HK-2 (cell line): ENCODE data around the gene ZNF324.
"Not testable (repeated sequence)": the region's sequence is repeated elsewhere in the genome, so short reads cannot be mapped to it uniquely, and the experiment has no call there.

ENCODE experiments used
- DNase-seq: peaks from one replicate; pipeline ENCODE4 v3.0.0-alpha.2; 2018; ENCODE audit not compliant: unreplicated experiment

The ZNF324 gene

GRCh38 chr19:58471736-58472135 is 4.9 kb downstream of the ZNF324 start:
- no peak for DNase-seq

GRCh38 chr19:58473775-58474174 is 6.9 kb downstream of the ZNF324 start:
- DNase-seq: no peak

GRCh38 chr19:58474291-58474996 is 7.6 kb downstream of the ZNF324 start:
- peak; percentile 48 for DNase-seq

DNA sequence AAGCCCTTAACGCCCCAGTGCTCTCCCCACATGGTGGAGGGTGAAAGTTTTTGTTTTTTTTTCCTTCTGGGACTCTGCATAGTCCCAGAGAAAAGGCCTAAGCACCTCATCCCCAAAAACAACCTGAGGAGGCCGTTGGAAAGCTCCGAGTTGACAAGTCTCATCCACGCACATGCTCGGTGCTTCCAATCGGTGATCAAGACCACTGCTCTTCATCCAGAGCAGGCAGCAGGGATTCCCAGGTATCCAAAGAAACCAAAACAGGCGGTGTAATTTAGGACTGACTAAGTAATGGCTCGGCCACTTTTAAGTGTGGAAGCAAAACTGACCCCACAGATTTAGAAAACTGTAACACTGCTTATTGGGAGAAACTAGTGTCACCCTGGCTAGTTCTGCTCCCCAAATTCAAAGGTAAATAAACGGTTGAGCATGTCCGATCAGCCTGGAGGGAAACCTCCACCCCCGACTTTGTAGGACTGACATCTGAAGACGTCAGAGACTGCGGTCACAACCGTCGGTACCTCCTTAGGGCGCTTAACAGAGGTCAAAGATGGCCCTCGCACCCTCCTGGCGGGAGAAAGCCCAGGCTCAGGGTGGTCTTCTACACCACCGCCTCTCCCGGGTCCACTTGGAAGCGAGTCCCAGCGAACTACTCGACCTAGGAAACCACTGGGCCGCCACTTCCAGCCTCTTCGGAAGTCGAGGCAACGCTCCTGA is 8.3 kb downstream of the ZNF324 start:
- no peak for DNase-seq

DNA sequence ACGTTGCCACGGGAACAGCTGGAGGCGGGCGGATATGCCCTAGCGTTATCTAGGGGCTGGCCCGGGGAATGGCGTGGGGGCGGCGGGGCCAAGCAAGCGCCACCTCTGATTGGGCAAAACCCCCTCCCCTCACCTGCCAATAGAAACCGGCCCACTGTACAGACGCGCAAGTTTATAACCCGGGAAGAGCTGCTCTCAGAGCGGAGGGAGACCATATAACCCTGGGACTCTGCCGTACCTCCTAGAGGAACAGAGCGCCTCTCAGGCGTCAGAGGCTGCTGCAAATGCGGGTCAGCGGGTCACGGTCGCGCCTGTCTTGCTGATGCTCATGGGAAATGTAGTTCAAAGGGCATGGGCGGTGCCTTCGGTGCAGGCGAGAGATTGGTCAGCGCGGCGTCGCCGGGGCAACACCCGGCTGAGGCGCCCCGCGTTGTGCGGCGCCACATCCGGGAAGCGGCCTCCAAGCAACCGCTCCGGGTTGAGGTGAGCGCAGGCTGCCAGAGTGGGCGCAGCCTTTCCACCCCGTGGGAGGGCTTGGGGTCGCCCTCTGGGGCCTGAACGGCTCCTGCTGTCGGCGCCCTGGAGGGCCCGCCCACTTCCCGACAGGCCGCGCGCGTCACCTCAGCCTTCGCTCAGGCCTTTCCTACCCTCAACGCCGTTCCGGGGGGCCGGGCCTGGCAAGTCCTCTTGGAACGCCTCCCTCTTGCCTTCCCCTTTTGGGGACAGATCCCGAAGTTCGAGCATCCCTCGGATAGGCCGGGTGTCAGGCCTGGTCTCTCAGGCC is 9.0 kb downstream of the ZNF324 start, which contains the start of gene ZNF446:
Gene ZNF446 (plus strand): TSS at position 639 of the 784 bp plus-strand sequence. CDS start 867 bp downstream, outside the sequence.
- DNase-seq: peak; percentile 99

DNA sequence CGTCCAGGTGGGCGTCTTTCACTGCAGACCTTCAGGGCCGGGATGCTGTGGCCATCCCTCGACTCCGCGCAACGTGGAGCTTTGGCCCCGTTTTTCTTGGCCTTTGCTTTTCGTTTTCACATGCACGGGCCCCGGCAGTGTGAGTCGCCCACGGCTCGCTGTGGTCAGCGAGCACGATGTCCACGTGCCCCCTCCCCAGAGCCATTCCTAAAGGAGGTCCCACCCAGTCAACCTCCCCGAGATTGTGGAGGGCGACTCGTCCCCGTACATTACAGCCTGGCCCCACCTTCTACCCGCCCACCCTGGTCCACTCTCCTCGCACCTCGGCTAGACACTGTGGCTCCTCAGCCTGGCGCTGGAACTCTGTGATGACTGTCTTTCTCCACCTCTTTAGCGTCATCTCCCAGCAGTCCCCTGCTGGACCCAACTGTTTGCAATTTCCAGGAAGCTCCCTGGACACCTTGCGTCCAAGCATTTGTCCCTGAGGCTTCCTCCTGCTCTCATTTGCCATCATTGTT is 9.7 kb downstream of the ZNF324 start:
- peak; percentile 64 for DNase-seq

DNA sequence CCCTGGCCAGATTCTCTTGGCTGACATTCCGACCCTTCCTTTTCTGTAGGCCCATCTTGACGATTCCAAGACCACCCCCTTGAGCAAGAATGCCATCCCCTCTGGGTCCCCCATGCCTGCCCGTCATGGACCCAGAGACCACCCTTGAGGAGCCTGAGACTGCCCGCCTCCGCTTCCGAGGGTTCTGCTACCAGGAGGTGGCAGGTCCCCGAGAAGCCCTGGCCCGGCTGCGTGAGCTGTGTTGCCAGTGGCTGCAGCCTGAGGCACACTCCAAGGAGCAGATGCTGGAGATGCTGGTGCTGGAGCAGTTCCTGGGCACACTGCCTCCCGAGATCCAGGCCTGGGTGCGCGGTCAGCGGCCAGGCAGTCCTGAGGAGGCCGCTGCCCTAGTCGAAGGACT is 10.2 kb downstream of the ZNF324 start:
- DNase-seq: no peak

- DNase-seq: no peak
These were observed 11.0 kb downstream of the ZNF324 start for GRCh38 chr19:58477871-58478270.

- DNase-seq: no peak
These were observed 12.4 kb downstream of the ZNF324 start for GRCh38 chr19:58479303-58479702.

- DNase-seq: no peak
These were observed 13.0 kb downstream of the ZNF324 start for GRCh38 chr19:58479736-58480480.

- DNase-seq: no peak
These were observed 13.6 kb downstream of the ZNF324 start for GRCh38 chr19:58480481-58480830.

GRCh38 chr19:58480831-58481230 is 14.0 kb downstream of the ZNF324 start:
- no peak for DNase-seq

- no peak for DNase-seq
These were observed 15.5 kb downstream of the ZNF324 start for GRCh38 chr19:58482372-58482771.

GRCh38 chr19:58483776-58484175 is 16.9 kb downstream of the ZNF324 start:
- no peak for DNase-seq

DNA sequence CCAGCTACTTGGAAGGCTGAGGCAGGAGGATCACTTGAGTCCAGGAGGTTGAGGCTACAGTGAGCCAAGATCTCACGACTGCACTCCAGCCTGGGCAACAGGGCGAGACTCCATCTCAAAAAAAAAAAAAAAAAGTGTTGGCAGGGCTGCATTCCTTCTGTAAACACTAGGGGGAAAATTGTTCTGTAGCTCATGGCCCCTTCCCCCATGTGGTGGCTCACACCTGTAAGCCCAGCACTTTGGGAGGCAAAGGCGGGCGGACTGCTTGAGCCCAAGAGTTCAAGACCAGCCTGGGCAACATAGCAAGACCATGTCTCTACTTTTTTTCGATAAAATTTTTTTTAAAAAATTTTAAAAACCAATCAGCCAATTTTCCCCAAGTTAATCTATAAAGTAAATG is 17.5 kb downstream of the ZNF324 start:
- not testable (repeated sequence) for DNase-seq

DNA sequence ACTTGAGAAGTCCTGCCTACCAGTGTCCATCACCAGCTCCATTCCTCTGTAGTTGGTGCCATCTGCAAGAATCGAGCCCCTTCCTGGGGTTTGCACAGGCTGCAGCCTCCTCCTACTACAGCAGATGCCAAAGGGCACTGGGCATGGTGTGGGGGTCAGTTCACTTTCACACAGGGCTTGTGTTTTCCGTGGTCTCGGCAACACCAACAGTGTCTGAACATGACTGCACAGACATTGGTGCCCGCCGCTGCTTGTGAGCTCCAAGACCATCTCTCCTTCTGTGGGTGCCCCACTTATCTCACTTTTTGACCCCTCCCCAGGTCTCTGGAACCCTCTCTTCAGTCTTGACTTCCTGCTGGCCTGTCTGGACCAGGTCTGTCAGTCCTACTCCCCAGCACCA is 24.5 kb downstream of the ZNF324 start:
- DNase-seq: no peak

DNA sequence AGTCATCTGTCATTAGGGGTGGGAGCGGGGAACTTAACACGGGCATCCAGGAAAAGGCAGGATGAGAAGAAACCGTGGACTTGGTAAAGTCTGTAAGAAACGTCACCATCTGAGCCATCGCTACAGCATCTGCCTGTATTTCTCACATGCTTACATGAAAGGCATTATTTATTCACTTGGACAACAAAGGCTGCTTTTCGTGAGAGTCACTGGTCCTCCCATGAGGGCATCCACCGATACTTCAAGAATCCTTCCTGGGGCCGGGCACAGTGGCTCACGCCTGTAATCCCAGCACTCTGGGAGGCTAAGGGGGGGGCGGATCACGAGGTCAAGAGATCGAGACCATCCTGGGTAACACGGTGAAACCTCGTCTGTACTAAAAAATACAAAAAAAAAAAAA is 25.4 kb downstream of the ZNF324 start:
- DNase-seq: no peak

DNA sequence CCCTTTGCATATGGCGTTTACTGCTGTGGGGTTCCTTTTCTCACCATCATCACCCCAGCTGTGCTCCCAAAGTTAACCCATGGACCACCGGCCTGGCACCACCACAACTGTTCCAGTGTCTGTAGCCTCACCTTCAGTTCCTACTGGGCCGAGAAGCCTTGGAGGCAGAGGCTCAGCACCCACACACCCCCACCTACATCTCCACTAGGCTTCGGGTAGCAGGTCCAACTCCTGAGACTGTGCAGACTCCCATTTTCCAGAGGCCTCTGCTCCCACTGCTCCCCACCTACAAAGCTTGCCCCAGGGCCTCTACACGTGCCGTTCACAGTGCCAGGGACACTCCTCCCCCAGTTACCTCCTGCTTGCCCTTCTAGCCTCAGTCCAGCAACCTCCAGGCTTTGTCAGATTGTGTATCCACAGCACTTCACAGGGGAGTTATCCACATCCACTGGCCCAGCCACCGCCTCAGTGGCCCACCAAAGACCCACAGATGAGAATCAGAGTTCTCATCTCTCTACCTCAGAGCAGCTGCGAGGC is 30.8 kb downstream of the ZNF324 start:
- no peak for DNase-seq

GRCh38 chr19:58498316-58499020 is 31.6 kb downstream of the ZNF324 start:
- no peak for DNase-seq

- peak; percentile 98 for DNase-seq
These were observed 32.4 kb downstream of the ZNF324 start for GRCh38 chr19:58499021-58499927.
